ENCODE measurements around the gene GMPS. TPM values are rescaled to one million over a fixed set of nuclear protein-coding genes. Genes with fewer than 3 reads are reported as not detected.
"Not testable (repeated sequence)": the region's sequence is repeated elsewhere in the genome, so short reads cannot be mapped to it uniquely, and the experiment has no call there.

The GMPS gene
- total RNA-seq, 1 experiment from 2014 or later = 136 TPM

DNA sequence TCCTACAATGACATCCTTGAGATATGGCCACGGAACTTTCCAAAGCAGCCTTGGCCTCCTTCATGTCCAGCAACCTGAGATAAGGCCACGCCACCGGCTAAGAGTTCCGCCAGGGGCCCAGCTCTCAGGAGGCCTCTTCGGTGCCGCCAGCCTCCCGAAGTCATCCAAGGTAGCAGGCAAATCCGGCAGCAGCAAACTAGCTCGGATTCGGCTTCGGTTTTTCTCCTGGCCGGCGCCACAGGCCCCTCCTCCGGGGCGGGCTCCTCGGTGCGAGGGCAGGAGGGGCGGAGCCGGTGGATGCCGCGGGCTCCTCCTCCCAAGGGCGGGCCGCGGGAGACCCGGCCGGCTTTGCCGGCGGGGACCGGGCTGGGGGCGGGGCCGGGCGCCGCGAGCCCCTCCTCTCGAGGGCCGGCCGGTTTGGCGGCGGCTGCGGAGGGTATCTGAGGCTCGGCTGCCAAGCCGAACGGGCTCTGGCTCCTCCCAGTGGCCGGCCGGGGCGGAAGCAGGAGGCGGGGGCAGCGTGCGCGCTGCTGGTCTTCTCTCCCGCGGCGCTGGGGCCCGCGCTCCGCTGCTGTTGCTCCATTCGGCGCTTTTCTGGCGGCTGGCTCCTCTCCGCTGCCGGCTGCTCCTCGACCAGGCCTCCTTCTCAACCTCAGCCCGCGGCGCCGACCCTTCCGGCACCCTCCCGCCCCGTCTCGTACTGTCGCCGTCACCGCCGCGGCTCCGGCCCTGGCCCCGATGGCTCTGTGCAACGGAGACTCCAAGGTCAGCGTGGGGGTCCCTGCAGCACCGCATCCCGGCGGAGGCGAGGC, at the start of gene GMPS (continued):
- TF ChIP-seq, protein P1, sequence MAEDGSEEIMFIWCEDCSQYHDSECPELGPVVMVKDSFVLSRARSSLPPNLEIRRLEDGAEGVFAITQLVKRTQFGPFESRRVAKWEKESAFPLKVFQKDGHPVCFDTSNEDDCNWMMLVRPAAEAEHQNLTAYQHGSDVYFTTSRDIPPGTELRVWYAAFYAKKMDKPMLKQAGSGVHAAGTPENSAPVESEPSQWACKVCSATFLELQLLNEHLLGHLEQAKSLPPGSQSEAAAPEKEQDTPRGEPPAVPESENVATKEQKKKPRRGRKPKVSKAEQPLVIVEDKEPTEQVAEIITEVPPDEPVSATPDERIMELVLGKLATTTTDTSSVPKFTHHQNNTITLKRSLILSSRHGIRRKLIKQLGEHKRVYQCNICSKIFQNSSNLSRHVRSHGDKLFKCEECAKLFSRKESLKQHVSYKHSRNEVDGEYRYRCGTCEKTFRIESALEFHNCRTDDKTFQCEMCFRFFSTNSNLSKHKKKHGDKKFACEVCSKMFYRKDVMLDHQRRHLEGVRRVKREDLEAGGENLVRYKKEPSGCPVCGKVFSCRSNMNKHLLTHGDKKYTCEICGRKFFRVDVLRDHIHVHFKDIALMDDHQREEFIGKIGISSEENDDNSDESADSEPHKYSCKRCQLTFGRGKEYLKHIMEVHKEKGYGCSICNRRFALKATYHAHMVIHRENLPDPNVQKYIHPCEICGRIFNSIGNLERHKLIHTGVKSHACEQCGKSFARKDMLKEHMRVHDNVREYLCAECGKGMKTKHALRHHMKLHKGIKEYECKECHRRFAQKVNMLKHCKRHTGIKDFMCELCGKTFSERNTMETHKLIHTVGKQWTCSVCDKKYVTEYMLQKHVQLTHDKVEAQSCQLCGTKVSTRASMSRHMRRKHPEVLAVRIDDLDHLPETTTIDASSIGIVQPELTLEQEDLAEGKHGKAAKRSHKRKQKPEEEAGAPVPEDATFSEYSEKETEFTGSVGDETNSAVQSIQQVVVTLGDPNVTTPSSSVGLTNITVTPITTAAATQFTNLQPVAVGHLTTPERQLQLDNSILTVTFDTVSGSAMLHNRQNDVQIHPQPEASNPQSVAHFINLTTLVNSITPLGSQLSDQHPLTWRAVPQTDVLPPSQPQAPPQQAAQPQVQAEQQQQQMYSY (CRISPR knock-in tag; IDR thresholded peaks at IDR 0.05) = peak; percentile 71
- TF ChIP-seq ETV6 (CRISPR knock-in tag; IDR thresholded peaks at IDR 0.05) (0 out of 2 replicates have a peak, but pooled peaks have one; percentile 50), ESRRA (CRISPR knock-in tag; IDR thresholded peaks at IDR 0.05; ENCODE audit: borderline replicate concordance) (0 out of 2 replicates have a peak, but pooled peaks have one; percentile 36), CREM (CRISPR knock-in tag; IDR thresholded peaks at IDR 0.05) (peak; percentile 57; the same call in 1 of the 2 replicates), GABPB1 (CRISPR knock-in tag; IDR thresholded peaks at IDR 0.05) (0 out of 2 replicates have a peak, but pooled peaks have one; percentile 16)
- TF ChIP-seq, protein P2, sequence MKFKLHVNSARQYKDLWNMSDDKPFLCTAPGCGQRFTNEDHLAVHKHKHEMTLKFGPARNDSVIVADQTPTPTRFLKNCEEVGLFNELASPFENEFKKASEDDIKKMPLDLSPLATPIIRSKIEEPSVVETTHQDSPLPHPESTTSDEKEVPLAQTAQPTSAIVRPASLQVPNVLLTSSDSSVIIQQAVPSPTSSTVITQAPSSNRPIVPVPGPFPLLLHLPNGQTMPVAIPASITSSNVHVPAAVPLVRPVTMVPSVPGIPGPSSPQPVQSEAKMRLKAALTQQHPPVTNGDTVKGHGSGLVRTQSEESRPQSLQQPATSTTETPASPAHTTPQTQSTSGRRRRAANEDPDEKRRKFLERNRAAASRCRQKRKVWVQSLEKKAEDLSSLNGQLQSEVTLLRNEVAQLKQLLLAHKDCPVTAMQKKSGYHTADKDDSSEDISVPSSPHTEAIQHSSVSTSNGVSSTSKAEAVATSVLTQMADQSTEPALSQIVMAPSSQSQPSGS (CRISPR knock-in tag; IDR thresholded peaks at IDR 0.05; ENCODE audit: borderline replicate concordance, low read depth) = no peak
- TF ChIP-seq, protein P3, sequence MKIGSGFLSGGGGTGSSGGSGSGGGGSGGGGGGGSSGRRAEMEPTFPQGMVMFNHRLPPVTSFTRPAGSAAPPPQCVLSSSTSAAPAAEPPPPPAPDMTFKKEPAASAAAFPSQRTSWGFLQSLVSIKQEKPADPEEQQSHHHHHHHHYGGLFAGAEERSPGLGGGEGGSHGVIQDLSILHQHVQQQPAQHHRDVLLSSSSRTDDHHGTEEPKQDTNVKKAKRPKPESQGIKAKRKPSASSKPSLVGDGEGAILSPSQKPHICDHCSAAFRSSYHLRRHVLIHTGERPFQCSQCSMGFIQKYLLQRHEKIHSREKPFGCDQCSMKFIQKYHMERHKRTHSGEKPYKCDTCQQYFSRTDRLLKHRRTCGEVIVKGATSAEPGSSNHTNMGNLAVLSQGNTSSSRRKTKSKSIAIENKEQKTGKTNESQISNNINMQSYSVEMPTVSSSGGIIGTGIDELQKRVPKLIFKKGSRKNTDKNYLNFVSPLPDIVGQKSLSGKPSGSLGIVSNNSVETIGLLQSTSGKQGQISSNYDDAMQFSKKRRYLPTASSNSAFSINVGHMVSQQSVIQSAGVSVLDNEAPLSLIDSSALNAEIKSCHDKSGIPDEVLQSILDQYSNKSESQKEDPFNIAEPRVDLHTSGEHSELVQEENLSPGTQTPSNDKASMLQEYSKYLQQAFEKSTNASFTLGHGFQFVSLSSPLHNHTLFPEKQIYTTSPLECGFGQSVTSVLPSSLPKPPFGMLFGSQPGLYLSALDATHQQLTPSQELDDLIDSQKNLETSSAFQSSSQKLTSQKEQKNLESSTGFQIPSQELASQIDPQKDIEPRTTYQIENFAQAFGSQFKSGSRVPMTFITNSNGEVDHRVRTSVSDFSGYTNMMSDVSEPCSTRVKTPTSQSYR (CRISPR knock-in tag; IDR thresholded peaks at IDR 0.05) = peak; percentile 64; the same call in 1 of the 2 replicates

DNA sequence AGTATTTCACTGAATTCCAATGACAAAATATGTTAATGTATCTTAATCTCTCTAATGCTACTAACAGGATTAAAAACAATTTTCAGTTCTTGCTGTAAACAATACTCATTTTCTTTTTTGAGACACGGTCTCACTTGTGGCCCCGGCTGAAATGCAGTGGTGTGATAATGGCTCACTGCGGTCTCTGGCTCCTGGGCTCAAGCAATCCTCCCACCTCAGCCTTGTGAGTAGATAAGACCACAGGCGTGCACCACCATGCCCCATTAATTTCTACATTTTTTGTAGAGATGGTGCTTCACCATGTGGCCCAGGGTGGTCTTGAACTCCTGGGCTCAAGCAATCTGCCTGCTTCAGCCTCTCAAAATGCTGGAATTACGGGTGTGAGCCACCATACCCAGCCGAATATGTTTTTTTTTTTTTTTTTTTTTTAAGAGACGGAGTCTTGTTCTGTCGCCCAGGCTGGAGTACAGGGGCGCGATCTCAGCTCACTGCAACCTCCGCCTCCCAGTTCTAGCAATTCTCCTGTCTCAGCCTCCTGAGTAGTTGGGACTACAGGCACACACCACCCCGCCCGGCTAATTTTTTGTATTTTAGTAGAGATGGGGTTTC, 41.9 kb upstream of the GMPS start:
- DNase-seq (ENCODE audit: low spot score); H3K4me3 Mint-ChIP-seq; H3K36me3 Mint-ChIP-seq; H3K27ac Mint-ChIP-seq; H3K4me1 Mint-ChIP-seq; H3K9me3 Mint-ChIP-seq; POLR2A ChIA-PET; H3K27me3 Mint-ChIP-seq (ENCODE audit: low read depth); ATAC-seq: not testable (repeated sequence)
- CTCF ChIA-PET = interaction anchor here (2.3 kb wide), 1 partner anchor 22 kb away, joined by 15 read pairs; the partner anchor contains the start of gene C3orf33

DNA sequence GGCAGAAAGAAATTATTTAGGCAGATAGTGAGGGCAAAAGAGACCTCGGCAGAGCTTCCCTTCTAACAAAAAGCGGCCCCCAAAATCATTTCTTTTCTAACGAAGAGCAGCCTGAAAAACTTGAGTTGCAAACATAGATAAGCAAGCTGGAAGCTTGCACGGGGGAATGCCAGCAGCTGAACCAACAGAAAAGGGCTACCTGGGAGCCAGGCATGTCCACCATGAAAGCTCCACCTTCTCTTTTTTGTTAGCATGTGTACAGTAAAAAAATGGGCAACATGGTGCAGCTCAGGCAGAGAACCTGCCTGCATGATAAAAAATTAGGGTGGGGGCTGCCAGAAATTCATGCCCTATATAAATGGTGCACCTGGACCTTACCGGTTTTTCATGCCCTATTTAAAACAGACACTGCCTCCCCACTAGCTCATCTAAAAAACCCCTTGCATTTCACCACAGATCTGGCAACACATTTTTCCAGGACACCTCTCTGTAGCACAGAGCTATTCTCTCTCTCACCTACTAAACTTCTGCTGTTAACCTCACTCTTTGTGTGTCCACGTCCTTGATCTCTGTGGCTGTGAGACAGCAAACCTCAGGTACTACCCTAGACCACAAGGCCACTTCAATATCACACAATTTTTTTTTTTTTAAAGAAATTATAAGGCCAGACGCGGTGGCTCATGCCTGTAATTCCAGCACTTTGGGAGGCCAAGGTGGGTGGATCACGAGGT, 34.9 kb upstream of the GMPS start:
- H3K4me1 Mint-ChIP-seq = no peaks in the 10 kb centered on the region
- peaks cover 11% of the 10 kb centered on the region for H3K36me3 Mint-ChIP-seq
- no peaks in the 10 kb centered on the region for H3K27me3 Mint-ChIP-seq (ENCODE audit: low read depth)
- no peak overlapping the region for H3K4me3 Mint-ChIP-seq
- TF ChIP-seq, protein P4, sequence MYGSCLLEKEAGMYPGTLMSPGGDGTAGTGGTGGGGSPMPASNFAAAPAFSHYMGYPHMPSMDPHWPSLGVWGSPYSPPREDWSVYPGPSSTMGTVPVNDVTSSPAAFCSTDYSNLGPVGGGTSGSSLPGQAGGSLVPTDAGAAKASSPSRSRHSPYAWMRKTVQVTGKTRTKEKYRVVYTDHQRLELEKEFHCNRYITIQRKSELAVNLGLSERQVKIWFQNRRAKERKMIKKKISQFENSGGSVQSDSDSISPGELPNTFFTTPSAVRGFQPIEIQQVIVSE (CRISPR knock-in tag; IDR thresholded peaks at IDR 0.05; ENCODE audit: borderline replicate concordance) = no peak
- TF ChIP-seq CBFB (CRISPR knock-in tag; IDR thresholded peaks at IDR 0.05; ENCODE audit: low read depth) = no peak
- TF ChIP-seq ATF1 (CRISPR knock-in tag; IDR thresholded peaks at IDR 0.05) = no peak
- no peak for TF ChIP-seq NFYB (CRISPR knock-in tag; conservative IDR thresholded peaks at IDR 0.05; ENCODE audit: low read depth)
- no peak for TF ChIP-seq OVOL2 (CRISPR knock-in tag; IDR thresholded peaks at IDR 0.05; ENCODE audit: borderline replicate concordance)
- no peak for TF ChIP-seq ZNF263 (CRISPR knock-in tag; IDR thresholded peaks at IDR 0.05; ENCODE audit: low read depth)
- no peak for TF ChIP-seq IRF2 (CRISPR knock-in tag; IDR thresholded peaks at IDR 0.05; ENCODE audit: borderline replicate concordance, low read depth)
- TF ChIP-seq, protein P5, sequence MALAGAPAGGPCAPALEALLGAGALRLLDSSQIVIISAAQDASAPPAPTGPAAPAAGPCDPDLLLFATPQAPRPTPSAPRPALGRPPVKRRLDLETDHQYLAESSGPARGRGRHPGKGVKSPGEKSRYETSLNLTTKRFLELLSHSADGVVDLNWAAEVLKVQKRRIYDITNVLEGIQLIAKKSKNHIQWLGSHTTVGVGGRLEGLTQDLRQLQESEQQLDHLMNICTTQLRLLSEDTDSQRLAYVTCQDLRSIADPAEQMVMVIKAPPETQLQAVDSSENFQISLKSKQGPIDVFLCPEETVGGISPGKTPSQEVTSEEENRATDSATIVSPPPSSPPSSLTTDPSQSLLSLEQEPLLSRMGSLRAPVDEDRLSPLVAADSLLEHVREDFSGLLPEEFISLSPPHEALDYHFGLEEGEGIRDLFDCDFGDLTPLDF (CRISPR knock-in tag; IDR thresholded peaks at IDR 0.05) = no peak
- TF ChIP-seq, protein P6, sequence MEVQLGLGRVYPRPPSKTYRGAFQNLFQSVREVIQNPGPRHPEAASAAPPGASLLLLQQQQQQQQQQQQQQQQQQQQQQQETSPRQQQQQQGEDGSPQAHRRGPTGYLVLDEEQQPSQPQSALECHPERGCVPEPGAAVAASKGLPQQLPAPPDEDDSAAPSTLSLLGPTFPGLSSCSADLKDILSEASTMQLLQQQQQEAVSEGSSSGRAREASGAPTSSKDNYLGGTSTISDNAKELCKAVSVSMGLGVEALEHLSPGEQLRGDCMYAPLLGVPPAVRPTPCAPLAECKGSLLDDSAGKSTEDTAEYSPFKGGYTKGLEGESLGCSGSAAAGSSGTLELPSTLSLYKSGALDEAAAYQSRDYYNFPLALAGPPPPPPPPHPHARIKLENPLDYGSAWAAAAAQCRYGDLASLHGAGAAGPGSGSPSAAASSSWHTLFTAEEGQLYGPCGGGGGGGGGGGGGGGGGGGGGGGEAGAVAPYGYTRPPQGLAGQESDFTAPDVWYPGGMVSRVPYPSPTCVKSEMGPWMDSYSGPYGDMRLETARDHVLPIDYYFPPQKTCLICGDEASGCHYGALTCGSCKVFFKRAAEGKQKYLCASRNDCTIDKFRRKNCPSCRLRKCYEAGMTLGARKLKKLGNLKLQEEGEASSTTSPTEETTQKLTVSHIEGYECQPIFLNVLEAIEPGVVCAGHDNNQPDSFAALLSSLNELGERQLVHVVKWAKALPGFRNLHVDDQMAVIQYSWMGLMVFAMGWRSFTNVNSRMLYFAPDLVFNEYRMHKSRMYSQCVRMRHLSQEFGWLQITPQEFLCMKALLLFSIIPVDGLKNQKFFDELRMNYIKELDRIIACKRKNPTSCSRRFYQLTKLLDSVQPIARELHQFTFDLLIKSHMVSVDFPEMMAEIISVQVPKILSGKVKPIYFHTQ (CRISPR knock-in tag; IDR thresholded peaks at IDR 0.05) = no peak
- no peak for TF ChIP-seq ETV6 (CRISPR knock-in tag; IDR thresholded peaks at IDR 0.05)
- ATAC-seq (no peak), DNase-seq (ENCODE audit: low spot score) (no peak)
- ChIA-PET POLR2A (interaction anchor here (0.6 kb wide), 1 partner anchor 9 kb away, joined by 3 read pairs; no protein-coding TSS in a partner anchor), CTCF (interaction anchor here (1.1 kb wide), 2 partner anchors 30 to 34 kb away, joined by 4 read pairs; partner anchors contain the start of gene C3orf33)
- peaks cover 3% of the 10 kb centered on the region; the same call in 1 of the 2 replicates for H3K9me3 Mint-ChIP-seq
- H3K27ac Mint-ChIP-seq = no peak overlapping the region; the same call in 1 of the 2 replicates
